K562 (cell line): Measurements from ENCODE around the gene MCMBP. TPM values are rescaled to one million over a fixed set of nuclear protein-coding genes. Genes with fewer than 3 reads are reported as not detected.
"Not testable (repeated sequence)": the region's sequence is repeated elsewhere in the genome, so short reads cannot be mapped to it uniquely, and the experiment has no call there.

Experiments
- ATAC-seq: fragments of 200-7000 bp; cut with Tn5 transposase; 3 replicates; pipeline ENCODE4 v1.9.1; 2020; ENCODE audit warnings: moderate library complexity
- BruUV-seq: library from RNA; stranded (reverse); fragments of 400-500 nt; replicated peaks from 2 replicates; lab custom pipeline; 2021; lab: Mats Ljungman, UMichigan
- CTCF ChIA-PET: fragments of 300-600 bp; formaldehyde crosslinking; extraction: SDS; loops from one replicate; lab custom pipeline; 2021; ENCODE audit warnings: low intra/inter-chr PET ratio; lab: Yijun Ruan, JAX
- POLR2A ChIA-PET: fragments of 300-600, 350-650 bp; sonication (Branson Sonifier 250); formaldehyde crosslinking; extraction: SDS; loops from one replicate; lab custom pipeline; 2021; ENCODE audit warnings: antibody characterized with exemption, inconsistent platforms; lab: Yijun Ruan, JAX
- DNase-seq, 4 experiments: peaks; one replicate each; pipeline versions ENCODE4 v3.0.0 to v3.0.0-alpha.2; 2011 to 2018; ENCODE audit warnings: low spot score in 3 of 4, mixed read lengths in 3 of 4; ENCODE audit errors: extremely low read depth in 1 of 4
- FAIRE-seq: peaks from 2 replicates; lab custom pipeline; 2011; peaks lifted over from hg19 to GRCh38; lab: Jason Lieb, UNC
- H2AFZ ChIP-seq: 2 replicates; pipeline ENCODE4 v1.6.0; 2011; ENCODE audit warnings: low read depth, low read length, control low read depth, inconsistent platforms
- H3K27ac ChIP-seq: fragments of 200-600 bp; 3 replicates; pipeline ENCODE4 v1.8.0; 2011; ENCODE audit warnings: low read depth, mild to moderate bottlenecking, control low read depth, inconsistent platforms, low read length, moderate library complexity, mixed read lengths; ENCODE audit errors: extremely low read depth
- H3K27me3 ChIP-seq, 2 experiments: fragments of 300-600 bp in 1 of 2; 2 replicates in 1 of 2; 3 replicates in 1 of 2; pipeline versions ENCODE4 v1.6.0 to v1.8.0; 2011; ENCODE audit warnings: inconsistent platforms in 2 of 2, low read length in 2 of 2, mild to moderate bottlenecking in 1 of 2, mixed read lengths in 1 of 2, moderate library complexity in 1 of 2; ENCODE audit not compliant: control insufficient read depth in 2 of 2, insufficient read depth in 2 of 2
- H3K36me3 ChIP-seq: fragments of 300-600 bp; 3 replicates; pipeline ENCODE4 v1.8.0; 2011; ENCODE audit warnings: mild to moderate bottlenecking, low read length, inconsistent platforms; ENCODE audit not compliant: control insufficient read depth, insufficient read depth
- H3K4me1 ChIP-seq, 2 experiments: fragments of 200-600 bp in 1 of 2; replicated peaks in 1 of 2; 2 replicates in 1 of 2; 3 replicates in 1 of 2; pipeline versions ENCODE4 v1.5.1 to v1.8.0; 2011; ENCODE audit warnings: inconsistent platforms in 2 of 2, low read length in 2 of 2, mild to moderate bottlenecking in 1 of 2, mixed read lengths in 1 of 2, moderate library complexity in 1 of 2; ENCODE audit not compliant: control insufficient read depth in 2 of 2, insufficient read depth in 2 of 2
- H3K4me2 ChIP-seq: 2 replicates; pipeline ENCODE4 v1.6.1; 2011; ENCODE audit warnings: low read length, control low read depth, inconsistent platforms, mixed read lengths; ENCODE audit not compliant: insufficient read depth
- H3K4me3 ChIP-seq: fragments of 200-600 bp; sonication (generic), shearing (Covaris generic); 2 replicates; pipeline ENCODE4 v1.5.1; 2016; ENCODE audit warnings: control low read depth, inconsistent platforms
- H3K79me2 ChIP-seq: fragments of 200-600 bp; 3 replicates; pipeline ENCODE4 v1.8.0; 2011; ENCODE audit warnings: low read length, inconsistent platforms; ENCODE audit not compliant: control insufficient read depth, insufficient read depth
- H3K9ac ChIP-seq, 2 experiments: 2 replicates each; pipeline versions ENCODE4 v1.6.0 to v1.6.1; 2011; ENCODE audit warnings: low read depth in 2 of 2, low read length in 2 of 2, control low read depth in 1 of 2, inconsistent platforms in 1 of 2, mild to moderate bottlenecking in 1 of 2, mixed read lengths in 1 of 2; ENCODE audit not compliant: insufficient read depth in 1 of 2
- H3K9me1 ChIP-seq: one replicate; pipeline ENCODE4 v1.6.0; 2011; ENCODE audit warnings: inconsistent platforms, mild to moderate bottlenecking, low read length, moderate library complexity; ENCODE audit not compliant: control insufficient read depth, insufficient read depth
- H3K9me3 ChIP-seq: replicated peaks from 2 replicates; pipeline ENCODE4 v1.5.1; 2011; ENCODE audit warnings: low read depth, low read length, inconsistent platforms; ENCODE audit not compliant: control insufficient read depth, insufficient read depth
- H4K20me1 ChIP-seq: replicated peaks from 2 replicates; pipeline ENCODE4 v1.6.1; 2011; ENCODE audit warnings: low read length, inconsistent platforms, mixed read lengths; ENCODE audit not compliant: control insufficient read depth, insufficient read depth
- CEBPB ChIP-seq: fragments of 450-650 bp; IDR thresholded peaks from 2 replicates; pipeline ENCODE4 v1.6.1; 2016; ENCODE audit warnings: missing genetic modification characterization, missing compliant biosample characterization
- CEBPG ChIP-seq, 3 experiments: fragments of 200-800 bp in 1 of 3; sonication (Bioruptor generic) in 1 of 3; sonication (generic) in 1 of 3; formaldehyde crosslinking in 1 of 3; IDR thresholded peaks in 2 of 3; conservative IDR thresholded peaks in 1 of 3; 2 replicates each; pipeline versions ENCODE4 v1.6.1 to v1.8.0; 2016 to 2022; ENCODE audit warnings: missing compliant biosample characterization in 2 of 3, missing genetic modification characterization in 2 of 3, mild to moderate bottlenecking in 1 of 3, missing genetic modification reagents in 1 of 3
- WGBS: fragments of 100-300 bp; shearing (Covaris generic); methylation state at CpG from one replicate; pipeline ENCODE4 v1.1.6; 2016; ENCODE audit warnings: low coverage, mixed read lengths; ENCODE audit not compliant: insufficient coverage; ENCODE audit errors: missing lambda C conversion rate; 5-methylcytosine and 5-hydroxymethylcytosine counted together
- in situ Hi-C: fragments of 300-500 bp; cut with MboI; formaldehyde crosslinking; loops from 4 replicates; pipeline ENCODE4 v1.15.0; 2018; ENCODE audit warnings: inconsistent platforms, mixed read lengths
- intact Hi-C: fragments of 100-400 bp; cut with micrococcal nuclease; formaldehyde crosslinking; loops from 2 replicates; pipeline ENCODE4 v1.14.2; 2022
- polyA plus RNA-seq, 8 experiments: library from polyadenylated mRNA; depleted of rRNA in 4 of 8; stranded (reverse) in 5 of 8; unstranded in 3 of 8; fragments of >200 nt; fragmentation: Nextera tagmentation in 2 of 8; fragmentation: Illumina TruSeq in 1 of 8; extraction: Ambion mirVana in 2 of 8; extraction: Trizol in 1 of 8; gene quantifications; 2 replicates each; pipeline versions ENCODE4 v1.2.1 to v1.2.3, GENCODE V29; 2011 to 2014; ENCODE audit warnings: inconsistent platforms in 1 of 8, missing spikeins in 1 of 8
- total RNA-seq, 7 experiments: library from RNA; depleted of rRNA in 6 of 7; stranded (reverse); fragments of >200 nt in 6 of 7; fragmentation: Illumina TruSeq in 2 of 7; extraction: Trizol in 2 of 7; gene quantifications; 2 replicates each; pipeline versions ENCODE4 v1.2.1 to v1.2.3, GENCODE V29; 2011 to 2021; ENCODE audit warnings: low replicate concordance in 1 of 7

The MCMBP gene
- total and polyA plus RNA-seq, 9 of the 15 experiments (the other 6 are each of a cell fraction or from before 2014, with no cell fraction given) = 11.2 to 74.3 (median 50.5) TPM

DNA sequence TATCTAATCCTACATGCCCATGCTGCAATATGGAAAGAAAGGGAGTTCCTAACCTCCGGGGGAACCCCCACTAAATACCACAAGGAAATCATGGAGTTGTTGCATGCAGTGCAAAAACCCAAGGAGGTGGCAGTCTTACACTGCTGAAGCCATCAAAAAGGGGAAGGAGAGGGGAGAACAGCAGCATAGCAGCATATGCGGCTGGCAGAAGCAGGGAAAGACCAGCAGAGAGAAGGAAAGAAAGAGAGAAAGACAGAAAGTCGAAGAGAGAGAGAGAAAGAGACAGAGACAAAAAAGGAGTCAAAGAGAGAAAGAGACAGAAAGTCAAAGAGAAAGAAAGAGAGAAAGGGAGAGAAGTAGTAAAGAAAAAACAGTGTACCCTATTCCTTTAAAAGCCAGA lies 16.1 kb upstream of the MCMBP start:
- DNase-seq, H3K4me3 ChIP-seq, FAIRE-seq, in situ Hi-C loops, H3K4me2 ChIP-seq, H3K9me1 ChIP-seq, H3K9me3 ChIP-seq, BruUV-seq, H3K27me3 ChIP-seq, H3K27ac ChIP-seq, H2AFZ ChIP-seq, CTCF ChIA-PET, intact Hi-C loops, POLR2A ChIA-PET, H3K36me3 ChIP-seq, ATAC-seq, H4K20me1 ChIP-seq, H3K9ac ChIP-seq, H3K4me1 ChIP-seq: not testable (repeated sequence)
- H3K79me2 ChIP-seq = peaks cover 17% of the 10 kb centered on the region
- 20% methylated on average over 1 of the region's 3 CpGs for WGBS

DNA sequence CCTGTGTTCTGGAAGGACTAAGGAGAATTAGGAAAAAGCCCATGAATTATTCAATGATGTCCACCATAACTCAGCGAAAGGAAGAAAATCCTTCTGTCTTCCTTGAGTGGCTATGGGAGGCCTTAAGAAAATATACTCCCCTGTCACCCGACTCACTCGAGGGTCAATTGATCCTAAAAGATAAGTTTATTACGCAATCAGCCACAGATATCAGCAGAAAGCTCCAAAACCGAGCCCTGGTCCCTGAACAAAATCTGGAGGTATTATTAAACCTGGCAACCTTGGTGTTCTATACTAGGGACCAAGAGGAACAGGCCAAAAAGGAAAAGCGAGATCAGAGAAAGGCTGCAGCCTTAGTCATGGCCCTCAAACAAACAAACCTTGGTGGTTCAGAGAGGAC lies 13.4 kb upstream of the MCMBP start:
- FAIRE-seq, in situ Hi-C loops, POLR2A ChIA-PET: not testable (repeated sequence)

More for the DNA sequence above, 13.4 kb upstream of the MCMBP start:
- 15% methylated on average over 5 of the region's 6 CpGs for WGBS
- H3K4me1 ChIP-seq; H3K9me3 ChIP-seq; H3K36me3 ChIP-seq; H3K9ac ChIP-seq; ATAC-seq; H3K4me3 ChIP-seq; H3K27ac ChIP-seq; BruUV-seq; CTCF ChIA-PET; H3K4me2 ChIP-seq; intact Hi-C loops; DNase-seq; H3K27me3 ChIP-seq; H4K20me1 ChIP-seq; H3K79me2 ChIP-seq; H2AFZ ChIP-seq; H3K9me1 ChIP-seq; TF ChIP-seq CEBPG (CRISPR knock-in tag; IDR thresholded peaks at IDR 0.05): not testable (repeated sequence)
- TF ChIP-seq CEBPB (tag) (peak; percentile 87), CEBPG (tag; conservative IDR thresholded peaks at IDR 0.05 in 1 of 2, IDR thresholded peaks at IDR 0.05 in 1 of 2) (peak; percentile 42 to 81)
